ENCODE measurements around the gene MALRD1.

MALRD1 gene

DNA sequence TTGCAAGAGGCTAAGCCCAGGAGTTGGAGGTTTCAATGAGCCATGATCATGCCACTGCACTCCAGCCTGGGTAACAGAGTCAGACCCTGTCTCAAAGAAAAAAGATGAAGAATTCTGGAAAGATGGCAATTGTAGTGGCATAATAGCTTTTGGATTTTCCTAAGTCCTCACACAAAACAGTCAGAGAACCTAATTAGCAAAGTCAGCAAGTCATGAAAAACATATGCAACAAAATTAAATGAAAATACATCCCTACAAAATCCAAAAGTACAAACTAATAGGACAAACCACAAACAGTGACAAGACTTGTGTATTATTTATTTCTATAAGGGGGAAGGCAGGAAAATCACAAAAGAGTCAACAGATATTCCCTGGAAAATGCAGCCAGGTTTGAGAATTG lies 405.4 kb downstream of the MALRD1 start:
- no peak for DNase-seq (ENCODE audit: low read depth)
- TF ChIP-seq, protein P1, sequence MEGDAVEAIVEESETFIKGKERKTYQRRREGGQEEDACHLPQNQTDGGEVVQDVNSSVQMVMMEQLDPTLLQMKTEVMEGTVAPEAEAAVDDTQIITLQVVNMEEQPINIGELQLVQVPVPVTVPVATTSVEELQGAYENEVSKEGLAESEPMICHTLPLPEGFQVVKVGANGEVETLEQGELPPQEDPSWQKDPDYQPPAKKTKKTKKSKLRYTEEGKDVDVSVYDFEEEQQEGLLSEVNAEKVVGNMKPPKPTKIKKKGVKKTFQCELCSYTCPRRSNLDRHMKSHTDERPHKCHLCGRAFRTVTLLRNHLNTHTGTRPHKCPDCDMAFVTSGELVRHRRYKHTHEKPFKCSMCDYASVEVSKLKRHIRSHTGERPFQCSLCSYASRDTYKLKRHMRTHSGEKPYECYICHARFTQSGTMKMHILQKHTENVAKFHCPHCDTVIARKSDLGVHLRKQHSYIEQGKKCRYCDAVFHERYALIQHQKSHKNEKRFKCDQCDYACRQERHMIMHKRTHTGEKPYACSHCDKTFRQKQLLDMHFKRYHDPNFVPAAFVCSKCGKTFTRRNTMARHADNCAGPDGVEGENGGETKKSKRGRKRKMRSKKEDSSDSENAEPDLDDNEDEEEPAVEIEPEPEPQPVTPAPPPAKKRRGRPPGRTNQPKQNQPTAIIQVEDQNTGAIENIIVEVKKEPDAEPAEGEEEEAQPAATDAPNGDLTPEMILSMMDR (IDR thresholded peaks at IDR 0.05; ENCODE audit: insufficient read depth, low read depth, low read length, missing control alignments), result no peak

DNA sequence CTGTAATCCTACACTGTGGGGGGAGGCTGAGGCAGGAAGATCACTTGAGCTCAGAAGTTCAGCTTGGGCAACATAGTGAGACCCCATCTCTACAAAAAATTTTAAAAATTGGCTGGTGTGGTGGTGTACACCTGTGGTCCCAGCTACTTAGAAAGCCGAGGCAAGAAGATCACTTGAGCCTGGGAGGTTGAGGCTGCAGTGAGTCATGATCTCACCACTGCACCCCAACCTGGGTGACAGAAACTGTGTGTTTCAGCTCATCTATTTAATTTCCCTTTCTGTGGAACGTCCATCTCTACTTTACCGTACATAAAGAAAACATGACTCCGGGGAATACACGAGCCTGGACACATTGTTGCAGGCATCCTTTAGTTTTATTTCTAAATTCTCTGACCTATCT lies 413.0 kb downstream of the MALRD1 start:
- no peak for DNase-seq (ENCODE audit: low read depth)
- TF ChIP-seq, protein P1 (IDR thresholded peaks at IDR 0.05; ENCODE audit: insufficient read depth, low read depth, low read length, missing control alignments), result no peak
- H3K4me3 ChIP-seq (ENCODE audit: low read depth, low read length), result no peak overlapping the region

More for the DNA sequence above, 405.4 kb downstream of the MALRD1 start:
- no peak overlapping the region for H3K4me3 ChIP-seq (ENCODE audit: low read depth, low read length)

DNA sequence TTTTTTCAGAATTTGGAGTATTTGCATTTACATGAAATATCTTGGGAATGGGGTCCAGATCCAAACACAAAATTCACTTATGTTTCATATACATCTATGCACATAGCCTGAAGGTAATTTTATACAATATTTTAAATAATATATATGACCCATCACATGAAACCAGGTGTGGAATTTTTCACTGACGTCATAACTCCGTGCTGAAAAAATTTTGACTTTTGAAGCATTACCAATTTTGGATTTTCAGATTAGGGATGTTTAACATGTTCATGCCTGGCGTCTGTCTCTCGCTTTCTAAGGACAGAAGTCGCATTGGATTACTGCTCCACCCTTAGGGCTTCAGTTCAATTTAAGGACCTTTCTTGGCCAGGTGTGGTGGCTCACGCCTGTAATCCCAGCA lies 418.1 kb downstream of the MALRD1 start:
- no peak for DNase-seq (ENCODE audit: low read depth)
- TF ChIP-seq, protein P1 (IDR thresholded peaks at IDR 0.05; ENCODE audit: insufficient read depth, low read depth, low read length, missing control alignments), result no peak
- H3K4me3 ChIP-seq (ENCODE audit: low read depth, low read length), result no peak overlapping the region

DNA sequence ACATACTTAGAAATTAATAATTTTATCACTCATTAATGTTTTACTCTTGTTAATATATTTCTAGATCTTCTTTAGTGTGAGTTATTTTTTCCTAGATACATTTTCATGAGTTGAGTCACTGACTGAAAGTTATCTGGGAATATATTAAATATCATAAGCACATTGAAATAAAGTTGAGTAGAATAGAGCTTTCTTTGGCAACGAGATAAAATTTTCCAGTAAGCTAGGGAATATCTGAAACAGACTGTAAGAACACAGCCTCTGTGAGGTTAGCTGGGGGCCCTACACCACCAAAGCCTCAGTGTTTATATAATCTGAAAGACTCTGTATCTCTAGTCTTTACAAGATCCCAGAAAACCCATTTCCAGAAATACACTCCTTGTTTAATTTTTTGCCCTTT lies 419.8 kb downstream of the MALRD1 start:
- TF ChIP-seq, protein P1 (IDR thresholded peaks at IDR 0.05; ENCODE audit: insufficient read depth, low read depth, low read length, missing control alignments), result no peak
- no peak for DNase-seq (ENCODE audit: low read depth)
- no peak overlapping the region for H3K4me3 ChIP-seq (ENCODE audit: low read depth, low read length)

DNA sequence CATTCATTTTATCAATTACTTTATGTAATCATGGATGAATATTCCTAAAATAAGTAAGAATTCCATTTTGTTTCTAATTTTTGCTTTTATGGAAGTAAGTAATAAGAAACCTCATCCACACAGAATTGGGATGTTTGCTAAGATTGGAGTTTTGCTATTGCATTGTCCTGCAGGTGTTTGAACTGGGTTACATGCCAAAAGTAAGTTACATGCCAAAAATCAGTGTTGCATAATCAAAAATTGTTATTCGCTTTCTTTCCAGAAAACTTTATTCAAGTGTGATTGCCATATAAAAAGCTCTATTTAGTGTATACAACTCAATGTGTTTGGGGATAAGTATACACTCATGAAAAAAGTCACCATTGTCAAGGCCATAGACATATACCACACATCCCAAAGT lies 420.9 kb downstream of the MALRD1 start:
- no peak overlapping the region for H3K4me3 ChIP-seq (ENCODE audit: low read depth, low read length)
- TF ChIP-seq, protein P1 (IDR thresholded peaks at IDR 0.05; ENCODE audit: insufficient read depth, low read depth, low read length, missing control alignments), result no peak
- no peak for DNase-seq (ENCODE audit: low read depth)

DNA sequence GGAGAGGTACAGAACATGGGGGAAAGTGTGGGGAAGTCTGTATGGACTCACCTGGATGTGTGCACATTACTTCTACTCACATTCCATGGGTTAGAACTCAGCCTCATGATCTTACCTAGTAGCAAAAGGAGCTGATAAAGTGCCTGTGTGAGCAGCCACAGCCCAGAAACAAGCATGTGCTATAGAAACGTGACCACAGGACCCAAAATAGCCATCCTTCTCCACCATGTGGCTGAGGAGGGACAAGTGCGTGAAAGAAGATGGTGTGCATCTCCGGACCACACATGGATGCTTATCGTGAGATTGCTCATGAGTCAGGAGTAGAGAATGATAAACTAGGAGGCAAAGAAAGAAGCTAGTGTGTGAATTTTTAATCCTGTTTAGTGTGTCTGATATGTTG lies 431.3 kb downstream of the MALRD1 start:
- no peak overlapping the region for H3K4me3 ChIP-seq (ENCODE audit: low read depth, low read length)
- no peak for DNase-seq (ENCODE audit: low read depth)
- TF ChIP-seq, protein P1 (IDR thresholded peaks at IDR 0.05; ENCODE audit: insufficient read depth, low read depth, low read length, missing control alignments), result no peak

DNA sequence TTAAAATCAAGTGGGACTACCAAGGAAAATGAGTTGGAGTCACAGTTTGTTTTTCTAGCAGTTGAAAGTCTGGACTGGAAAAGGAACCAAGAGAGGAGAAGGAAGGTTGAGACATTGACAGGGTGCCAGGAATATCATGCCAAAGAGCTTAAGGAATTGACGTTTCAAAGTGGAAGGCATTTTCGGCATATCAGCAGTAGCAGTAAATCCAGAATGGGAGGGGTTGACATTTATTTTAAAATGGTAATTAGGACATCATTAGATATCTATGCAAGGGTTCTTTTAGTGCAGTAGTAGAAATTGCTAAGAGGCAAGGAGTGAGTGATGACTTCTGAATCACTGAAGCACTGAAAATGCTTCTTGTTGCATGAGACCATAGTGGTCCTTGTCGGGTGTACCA lies 431.8 kb downstream of the MALRD1 start:
- no peak overlapping the region for H3K4me3 ChIP-seq (ENCODE audit: low read depth, low read length)
- DNase-seq (ENCODE audit: low read depth), result no peak
- TF ChIP-seq, protein P1 (IDR thresholded peaks at IDR 0.05; ENCODE audit: insufficient read depth, low read depth, low read length, missing control alignments), result no peak

Data from GM12865 (cell line).